ENCODE results near the gene INO80E.

The INO80E gene

GRCh38 chr16:29993191-29993902, 2.7 kb upstream of the INO80E start:
- no peak for DNase-seq

DNA sequence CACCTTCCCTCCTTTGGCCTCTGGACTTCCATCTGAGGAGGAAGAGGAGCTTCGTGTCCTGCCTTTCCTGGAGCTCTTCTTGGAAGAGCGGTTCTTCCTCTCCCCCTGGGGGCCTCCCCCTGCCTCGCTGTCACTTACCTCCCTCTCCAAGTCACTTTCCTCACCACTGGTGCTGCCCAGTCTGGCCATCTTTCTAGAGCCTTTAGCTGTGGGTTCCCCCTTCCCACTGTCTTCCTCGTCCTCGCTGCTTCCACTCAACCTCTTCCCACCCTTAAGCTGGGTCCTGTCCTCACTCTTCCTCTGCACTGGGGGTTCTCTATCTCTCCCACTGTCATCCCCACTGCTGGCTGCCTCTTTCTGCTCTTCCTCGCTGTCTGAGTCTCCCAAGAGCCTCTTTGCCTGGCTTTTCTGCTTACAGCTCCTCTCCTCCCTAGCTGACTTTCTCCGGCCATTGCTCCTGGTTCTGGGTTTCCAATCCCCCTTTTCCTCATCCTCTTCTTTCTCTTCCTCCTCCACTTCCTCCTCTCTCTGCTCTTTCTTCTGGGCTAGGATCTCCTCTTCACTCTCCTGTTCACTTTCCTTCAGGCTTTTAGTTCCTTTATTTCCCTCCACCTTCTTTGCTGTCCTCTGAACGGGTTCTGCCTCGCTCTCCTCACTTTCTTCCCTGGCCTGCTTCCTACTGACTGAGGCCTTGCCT, 2.0 kb upstream of the INO80E start:
- DNase-seq, result no peak

GRCh38 chr16:29994600-29995323, 1.3 kb upstream of the INO80E start:
- peak; percentile 78 to 86 for DNase-seq

GRCh38 chr16:29995324-29995910, 624 bp upstream of the INO80E start, which contains the start of gene HIRIP3:
HIRIP3 (minus strand) TSS chr16:29995617; CDS start chr16:29995605, 12 bp downstream.
- peak; percentile 87 to 90 for DNase-seq

- DNase-seq, result no peak
Measured at GRCh38 chr16:29996766-29997250, 767 bp downstream of the INO80E start.

DNA sequence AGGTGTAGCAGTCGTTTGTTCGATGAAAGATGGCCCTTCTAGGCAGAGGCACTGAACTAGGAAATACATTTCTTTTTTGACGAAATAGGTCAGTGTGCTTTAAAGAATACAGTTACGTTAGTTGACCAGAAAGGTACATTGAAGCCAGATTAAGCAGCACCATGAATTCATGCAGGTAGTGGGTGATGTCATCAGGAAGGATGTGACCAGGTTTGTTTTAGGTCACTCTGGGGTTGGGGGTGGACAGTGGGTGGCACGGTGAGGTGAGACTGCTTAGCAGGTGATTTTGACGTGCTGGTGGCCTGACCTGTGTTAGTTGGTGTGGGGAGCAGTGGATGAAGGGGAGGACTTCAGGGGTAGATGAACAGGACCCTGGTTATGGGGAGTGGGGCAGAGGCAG, 3.6 kb downstream of the INO80E start:
- no peak for DNase-seq

DNA sequence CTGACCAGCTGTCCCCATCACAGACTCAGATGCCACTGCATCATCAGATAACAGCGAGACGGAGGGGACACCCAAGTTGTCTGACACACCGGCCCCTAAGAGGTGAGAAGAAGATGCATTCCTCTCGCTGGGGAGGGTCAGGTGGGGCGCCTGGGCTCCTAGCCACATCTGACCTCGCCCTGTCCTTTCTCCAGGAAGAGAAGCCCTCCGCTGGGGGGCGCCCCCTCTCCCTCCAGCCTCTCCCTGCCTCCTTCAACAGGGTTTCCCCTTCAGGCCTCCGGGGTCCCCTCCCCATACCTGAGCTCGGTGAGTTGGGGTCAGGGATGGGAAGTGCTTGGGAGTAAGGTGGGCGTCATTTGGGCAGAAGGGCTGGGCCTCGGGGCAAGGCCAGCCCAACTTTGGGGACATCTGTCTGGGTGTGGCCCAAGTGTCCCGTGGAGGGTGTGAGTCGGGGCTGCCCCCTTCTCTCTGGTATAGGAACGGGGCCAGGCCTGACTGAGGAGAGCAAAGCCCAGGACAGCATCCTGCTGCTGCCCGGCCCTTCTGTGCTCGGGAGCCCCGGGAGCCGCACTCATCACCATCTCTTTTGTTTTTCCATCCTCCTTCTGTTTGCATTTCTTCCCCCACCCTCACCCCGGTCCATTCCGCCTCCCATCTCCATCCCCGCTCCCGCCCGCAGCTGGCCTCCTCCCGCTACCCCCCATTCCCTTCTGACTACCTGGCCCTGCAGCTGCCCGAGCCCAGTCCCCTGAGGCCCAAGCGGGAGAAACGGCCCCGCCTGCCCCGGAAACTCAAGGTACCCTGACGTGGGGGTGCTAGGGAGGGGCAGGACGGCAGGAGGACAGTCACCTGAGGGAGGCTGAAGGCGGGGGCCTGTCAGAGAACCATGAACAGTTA, 4.9 kb downstream of the INO80E start:
- no peak for DNase-seq

- DNase-seq, result no peak
Measured at GRCh38 chr16:30002614-30003346, 6.7 kb downstream of the INO80E start.

GRCh38 chr16:30003670-30004423, 7.8 kb downstream of the INO80E start:
- DNase-seq, result no peak

GRCh38 chr16:30004424-30004776, 8.4 kb downstream of the INO80E start:
- DNase-seq, result no peak

DNA sequence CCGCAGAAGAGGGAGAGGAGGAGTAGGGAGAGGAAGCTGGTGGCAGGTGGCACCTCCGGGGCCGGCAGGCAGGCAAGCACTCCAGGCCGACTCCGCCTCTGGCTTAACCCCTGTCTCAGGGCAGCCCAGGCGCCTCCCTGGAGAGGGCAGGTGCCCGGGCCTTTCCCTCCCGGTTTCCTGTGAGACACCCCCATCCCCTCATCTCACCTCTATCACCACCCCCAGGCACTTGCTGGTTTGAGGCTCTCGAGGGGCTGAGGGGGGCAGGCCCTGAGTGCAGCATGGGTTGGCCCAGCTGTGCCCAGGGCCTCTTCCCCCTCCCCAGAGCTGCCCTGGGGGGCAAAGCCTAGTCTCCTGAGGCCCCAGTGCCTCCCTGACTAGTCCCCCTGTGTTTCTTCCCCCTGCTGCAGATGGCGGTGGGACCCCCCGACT, 8.8 kb downstream of the INO80E start:
- no peak for DNase-seq

GRCh38 chr16:30005341-30006094, 9.5 kb downstream of the INO80E start:
- DNase-seq, result peak; percentile 29 to 32

GRCh38 chr16:30006095-30006473, 10.0 kb downstream of the INO80E start:
- no peak for DNase-seq

DNA sequence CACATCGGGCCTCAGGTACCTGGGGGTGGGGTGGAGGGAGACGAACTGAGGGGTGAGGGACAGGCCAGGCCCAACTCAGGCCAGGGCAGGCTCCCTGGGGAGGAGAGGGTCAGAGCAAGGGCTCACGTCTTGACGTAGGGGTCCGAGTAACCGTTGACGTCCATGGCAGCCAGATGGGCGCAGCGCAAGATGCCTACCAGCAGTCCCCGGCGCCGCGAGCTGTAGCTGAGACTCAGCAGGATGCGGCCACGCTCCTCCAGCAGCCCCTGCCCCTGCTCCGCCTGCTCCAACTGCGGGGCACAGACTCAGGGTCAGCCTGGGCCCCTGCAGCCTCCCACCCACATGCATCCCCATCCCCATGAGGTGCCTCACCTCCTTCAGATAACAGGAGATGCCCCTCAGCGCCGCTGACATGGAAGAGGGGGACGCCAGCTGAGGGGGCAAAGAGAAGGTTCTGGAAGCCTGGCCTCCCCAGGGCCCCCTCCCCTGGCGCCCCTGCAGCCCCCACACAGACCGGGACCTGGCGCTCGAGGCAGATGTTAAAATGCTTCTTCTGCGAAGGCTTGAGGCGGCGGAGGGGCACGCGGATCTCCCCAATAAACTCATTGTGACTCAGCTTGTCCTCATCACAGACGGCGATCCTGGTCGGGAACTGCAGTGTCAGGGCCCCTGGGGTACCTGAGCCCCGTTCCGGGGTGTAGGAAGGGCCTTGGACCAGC, 10.8 kb downstream of the INO80E start:
- no peak for DNase-seq

DNA sequence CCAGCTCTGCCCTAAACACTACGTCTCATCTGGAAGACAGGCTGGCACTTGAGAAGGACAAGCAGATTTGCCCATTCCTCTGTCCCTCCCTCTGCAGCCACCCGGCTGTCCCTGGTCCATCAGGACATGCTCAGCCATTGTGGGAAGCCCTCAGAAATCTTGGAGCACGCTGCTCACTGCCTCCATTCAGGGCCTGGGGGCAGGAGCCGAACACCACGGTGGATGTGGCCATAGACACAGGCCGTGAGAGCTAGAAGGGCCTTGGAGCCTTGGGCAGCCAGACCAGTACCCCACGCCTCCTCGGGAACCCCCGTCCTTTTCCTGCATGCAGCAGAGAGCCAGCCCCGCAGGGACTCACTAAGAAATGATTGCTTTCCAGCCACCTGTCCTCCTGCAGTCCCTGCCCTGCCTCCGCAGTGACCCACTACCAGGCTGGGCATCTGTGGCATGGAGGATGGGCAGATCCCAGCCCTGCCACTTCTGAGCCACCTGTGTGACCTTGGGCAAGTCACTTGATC, 11.4 kb downstream of the INO80E start:
- DNase-seq, result no peak

- DNase-seq, result no peak
Measured at GRCh38 chr16:30009085-30009862, 13.2 kb downstream of the INO80E start.

DNA sequence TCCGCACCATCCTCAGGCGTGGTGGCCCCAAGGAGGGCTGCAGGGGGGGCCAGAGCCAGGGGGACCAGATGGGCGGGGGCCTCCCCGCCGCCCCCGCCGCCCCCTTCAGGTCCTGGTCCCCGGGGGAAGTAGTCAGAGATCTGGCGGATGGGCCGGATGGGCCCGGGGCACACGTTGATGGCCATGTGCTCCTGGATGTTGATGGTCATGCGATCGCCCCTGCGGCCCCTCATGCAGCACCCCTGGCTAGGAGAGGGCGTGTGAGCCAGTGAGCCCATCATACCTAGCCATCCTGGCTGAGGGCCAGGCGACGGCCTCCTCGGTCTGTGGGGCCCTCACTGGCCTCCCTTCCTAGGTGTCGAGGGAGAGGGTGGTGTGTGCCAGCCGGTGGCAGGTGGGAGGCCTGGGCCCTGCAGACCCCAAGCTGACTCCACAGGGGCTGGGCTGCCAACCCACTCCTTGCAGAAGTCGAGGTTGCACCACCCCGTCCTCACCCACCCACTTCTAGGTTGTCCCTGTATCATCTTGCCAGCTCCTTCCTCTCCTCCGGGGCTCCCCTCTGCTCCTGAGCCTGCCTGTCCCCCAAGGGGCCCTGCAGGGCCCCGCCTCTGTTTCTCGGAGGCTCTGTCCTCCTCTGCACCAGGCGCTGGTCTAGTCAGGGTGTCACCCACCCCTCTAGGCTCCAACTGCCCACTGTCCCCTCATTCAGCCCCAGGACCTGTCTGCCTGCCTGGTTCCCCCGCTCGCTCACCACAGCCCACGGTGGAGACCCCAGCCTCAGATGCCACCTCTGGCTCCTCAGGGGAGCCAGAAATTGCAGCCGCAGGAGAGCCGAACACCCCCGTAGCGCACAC, 14.2 kb downstream of the INO80E start:
- DNase-seq, result no peak
